Neural cell (in vitro differentiated cells): Measurements from ENCODE around the gene ADARB2. TPM values are rescaled to one million over a fixed set of nuclear protein-coding genes. Genes with fewer than 3 reads are reported as not detected.

Experiments
- H2AFZ ChIP-seq: fragments of 200-600, 300-800 bp; sonication (generic), shearing (Covaris generic); 2 replicates; pipeline ENCODE4 v1.6.0; 2014; ENCODE audit warnings: low read depth, mild to moderate bottlenecking, antibody characterized with exemption, low read length, moderate library complexity
- H3F3A ChIP-seq: fragments of 200-600 bp; shearing (Covaris generic); 2 replicates; pipeline ENCODE4 v1.6.1; 2016; ENCODE audit warnings: mild to moderate bottlenecking, moderate library complexity, mixed read lengths, antibody characterized with exemption, low read length; ENCODE audit not compliant: insufficient read depth, poor library complexity, severe bottlenecking
- H3K27ac ChIP-seq: fragments of 200-600, 300-800 bp; sonication (generic), shearing (Covaris generic); 2 replicates; pipeline ENCODE4 v1.5.1; 2014; ENCODE audit warnings: mild to moderate bottlenecking, low read length, moderate library complexity
- H3K27me3 ChIP-seq: fragments of 300-800, 200-600 bp; sonication (generic), shearing (Covaris generic); 2 replicates; pipeline ENCODE4 v1.6.0; 2014; ENCODE audit warnings: mild to moderate bottlenecking, low read depth, low read length, moderate library complexity; ENCODE audit not compliant: insufficient read depth
- H3K36me3 ChIP-seq: fragments of 300-800, 200-600 bp; sonication (generic), shearing (Covaris generic); 2 replicates; pipeline ENCODE4 v1.5.1; 2014; ENCODE audit warnings: mild to moderate bottlenecking, antibody characterized with exemption, low read length, moderate library complexity; ENCODE audit not compliant: insufficient read depth
- H3K4me2 ChIP-seq: fragments of 300-800, 200-600 bp; sonication (generic), shearing (Covaris generic); 2 replicates; pipeline ENCODE4 v1.6.0; 2014; ENCODE audit warnings: mild to moderate bottlenecking, low read length
- H3K4me3 ChIP-seq: fragments of 300-800, 200-600 bp; sonication (generic), shearing (Covaris generic); 2 replicates; pipeline ENCODE4 v1.5.1; 2014; ENCODE audit warnings: mild to moderate bottlenecking, low read length, moderate library complexity
- H3K79me2 ChIP-seq: fragments of 200-600 bp; shearing (Covaris generic); replicated peaks from 2 replicates; pipeline ENCODE4 v1.6.0; 2014; ENCODE audit warnings: mild to moderate bottlenecking, low read length, moderate library complexity; ENCODE audit not compliant: insufficient read depth
- H3K9ac ChIP-seq: fragments of 300-800, 200-600 bp; sonication (generic), shearing (Covaris generic); 2 replicates; pipeline ENCODE4 v1.6.1; 2016; ENCODE audit warnings: mild to moderate bottlenecking, low read length, mixed read lengths
- H3K9me2 ChIP-seq: fragments of 200-600 bp; shearing (Covaris generic); 2 replicates; pipeline ENCODE4 v1.6.1; 2016; ENCODE audit warnings: mild to moderate bottlenecking, low read length, mixed read lengths; ENCODE audit not compliant: insufficient read depth
- H3K9me3 ChIP-seq: fragments of 200-600, 300-800 bp; sonication (generic), shearing (Covaris generic); 2 replicates; pipeline ENCODE4 v1.6.1; 2016; ENCODE audit warnings: mild to moderate bottlenecking, mixed run types, low read length, moderate library complexity, mixed read lengths
- H4K20me1 ChIP-seq: fragments of 200-600 bp; shearing (Covaris generic); 2 replicates; pipeline ENCODE4 v1.6.1; 2016; ENCODE audit warnings: mild to moderate bottlenecking, mixed run types; ENCODE audit not compliant: insufficient read depth
- EP300 ChIP-seq: fragments of 450-650 bp; conservative IDR thresholded peaks from 2 replicates; pipeline ENCODE4 v1.6.1; 2014; ENCODE audit warnings: antibody characterized with exemption, mild to moderate bottlenecking, moderate library complexity; ENCODE audit not compliant: poor library complexity, severe bottlenecking
- EZH2 ChIP-seq: fragments of 200-600, 300-800 bp; shearing (Covaris generic), sonication (generic); IDR thresholded peaks from 2 replicates; pipeline ENCODE4 v1.6.1; 2014; ENCODE audit warnings: antibody characterized with exemption, low read length, borderline replicate concordance, mild to moderate bottlenecking; ENCODE audit not compliant: insufficient read depth, poor library complexity, severe bottlenecking
- MXI1 ChIP-seq: fragments of 450-650 bp; conservative IDR thresholded peaks from 2 replicates; pipeline ENCODE4 v1.6.1; 2014; ENCODE audit warnings: antibody characterized with exemption, mild to moderate bottlenecking; ENCODE audit not compliant: poor library complexity, severe bottlenecking
- POLR2AphosphoS5 ChIP-seq: IDR thresholded peaks from 2 replicates; pipeline ENCODE4 v1.6.1; 2012
- RAD21 ChIP-seq: fragments of 450-650 bp; conservative IDR thresholded peaks from 2 replicates; pipeline ENCODE4 v1.6.1; 2014; ENCODE audit warnings: antibody characterized with exemption, mild to moderate bottlenecking, moderate library complexity
- SMC3 ChIP-seq: fragments of 450-650 bp; conservative IDR thresholded peaks from 2 replicates; pipeline ENCODE4 v1.6.1; 2014; ENCODE audit warnings: antibody characterized with exemption, mild to moderate bottlenecking, moderate library complexity; ENCODE audit not compliant: poor library complexity
- TAF1 ChIP-seq: IDR thresholded peaks from 2 replicates; pipeline ENCODE4 v1.6.1; 2012; ENCODE audit warnings: low read depth
- polyA plus RNA-seq: library from polyadenylated mRNA; depleted of rRNA; stranded (reverse); fragments of >200 nt; gene quantifications from 2 replicates; pipeline ENCODE4 v1.2.3, GENCODE V29; 2014
- TF ChIP-seq, protein P1 (sequence below): fragments of 450-650 bp; IDR thresholded peaks from 2 replicates; pipeline ENCODE4 v1.5.1; 2014; ENCODE audit warnings: antibody characterized with exemption, mild to moderate bottlenecking, moderate library complexity; ENCODE audit not compliant: poor library complexity, severe bottlenecking
- TF ChIP-seq, protein P2 (sequence below): IDR thresholded peaks from 2 replicates; pipeline ENCODE4 v1.6.1; 2012; ENCODE audit warnings: borderline replicate concordance

ADARB2 gene
- polyA plus RNA-seq, 1 donor from 2014 or later, result 3.6 TPM

DNA sequence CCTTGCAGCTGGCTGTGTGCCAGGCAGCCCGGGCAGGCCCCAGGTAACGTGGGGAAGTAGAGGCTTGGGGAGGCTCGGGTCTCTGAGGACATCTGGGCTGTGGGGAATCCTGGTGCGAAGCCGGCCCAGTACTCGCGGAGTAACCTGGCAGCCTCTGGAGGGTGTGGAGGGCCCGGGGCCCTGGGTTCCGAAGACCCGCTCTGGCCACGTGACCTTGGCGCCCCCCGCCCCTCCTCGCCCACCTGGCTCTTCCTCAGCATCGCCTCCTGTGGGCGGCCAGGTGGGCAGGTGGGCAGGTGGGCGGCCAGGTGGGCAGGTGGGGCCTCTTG is 538.0 kb downstream of the ADARB2 start:
- no peak overlapping the region for H3K9ac ChIP-seq
- H3K9me2 ChIP-seq, result no peaks in the 10 kb centered on the region
- no peaks in the 10 kb centered on the region for H3K27me3 ChIP-seq
- no peak overlapping the region for H3K27ac ChIP-seq
- H3K4me3 ChIP-seq, result no peak overlapping the region
- no peak overlapping the region for H2AFZ ChIP-seq
- TF ChIP-seq MXI1 (no peak), RAD21 (no peak), EZH2 (no peak), SMC3 (no peak), TAF1 (no peak), POLR2AphosphoS5 (no peak), EP300 (no peak)
- TF ChIP-seq, protein P1, sequence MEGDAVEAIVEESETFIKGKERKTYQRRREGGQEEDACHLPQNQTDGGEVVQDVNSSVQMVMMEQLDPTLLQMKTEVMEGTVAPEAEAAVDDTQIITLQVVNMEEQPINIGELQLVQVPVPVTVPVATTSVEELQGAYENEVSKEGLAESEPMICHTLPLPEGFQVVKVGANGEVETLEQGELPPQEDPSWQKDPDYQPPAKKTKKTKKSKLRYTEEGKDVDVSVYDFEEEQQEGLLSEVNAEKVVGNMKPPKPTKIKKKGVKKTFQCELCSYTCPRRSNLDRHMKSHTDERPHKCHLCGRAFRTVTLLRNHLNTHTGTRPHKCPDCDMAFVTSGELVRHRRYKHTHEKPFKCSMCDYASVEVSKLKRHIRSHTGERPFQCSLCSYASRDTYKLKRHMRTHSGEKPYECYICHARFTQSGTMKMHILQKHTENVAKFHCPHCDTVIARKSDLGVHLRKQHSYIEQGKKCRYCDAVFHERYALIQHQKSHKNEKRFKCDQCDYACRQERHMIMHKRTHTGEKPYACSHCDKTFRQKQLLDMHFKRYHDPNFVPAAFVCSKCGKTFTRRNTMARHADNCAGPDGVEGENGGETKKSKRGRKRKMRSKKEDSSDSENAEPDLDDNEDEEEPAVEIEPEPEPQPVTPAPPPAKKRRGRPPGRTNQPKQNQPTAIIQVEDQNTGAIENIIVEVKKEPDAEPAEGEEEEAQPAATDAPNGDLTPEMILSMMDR, result no peak
- TF ChIP-seq, protein P2, sequence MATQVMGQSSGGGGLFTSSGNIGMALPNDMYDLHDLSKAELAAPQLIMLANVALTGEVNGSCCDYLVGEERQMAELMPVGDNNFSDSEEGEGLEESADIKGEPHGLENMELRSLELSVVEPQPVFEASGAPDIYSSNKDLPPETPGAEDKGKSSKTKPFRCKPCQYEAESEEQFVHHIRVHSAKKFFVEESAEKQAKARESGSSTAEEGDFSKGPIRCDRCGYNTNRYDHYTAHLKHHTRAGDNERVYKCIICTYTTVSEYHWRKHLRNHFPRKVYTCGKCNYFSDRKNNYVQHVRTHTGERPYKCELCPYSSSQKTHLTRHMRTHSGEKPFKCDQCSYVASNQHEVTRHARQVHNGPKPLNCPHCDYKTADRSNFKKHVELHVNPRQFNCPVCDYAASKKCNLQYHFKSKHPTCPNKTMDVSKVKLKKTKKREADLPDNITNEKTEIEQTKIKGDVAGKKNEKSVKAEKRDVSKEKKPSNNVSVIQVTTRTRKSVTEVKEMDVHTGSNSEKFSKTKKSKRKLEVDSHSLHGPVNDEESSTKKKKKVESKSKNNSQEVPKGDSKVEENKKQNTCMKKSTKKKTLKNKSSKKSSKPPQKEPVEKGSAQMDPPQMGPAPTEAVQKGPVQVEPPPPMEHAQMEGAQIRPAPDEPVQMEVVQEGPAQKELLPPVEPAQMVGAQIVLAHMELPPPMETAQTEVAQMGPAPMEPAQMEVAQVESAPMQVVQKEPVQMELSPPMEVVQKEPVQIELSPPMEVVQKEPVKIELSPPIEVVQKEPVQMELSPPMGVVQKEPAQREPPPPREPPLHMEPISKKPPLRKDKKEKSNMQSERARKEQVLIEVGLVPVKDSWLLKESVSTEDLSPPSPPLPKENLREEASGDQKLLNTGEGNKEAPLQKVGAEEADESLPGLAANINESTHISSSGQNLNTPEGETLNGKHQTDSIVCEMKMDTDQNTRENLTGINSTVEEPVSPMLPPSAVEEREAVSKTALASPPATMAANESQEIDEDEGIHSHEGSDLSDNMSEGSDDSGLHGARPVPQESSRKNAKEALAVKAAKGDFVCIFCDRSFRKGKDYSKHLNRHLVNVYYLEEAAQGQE, result no peak
- no peaks in the 10 kb centered on the region for H3F3A ChIP-seq
- no peaks in the 10 kb centered on the region for H3K36me3 ChIP-seq
- no peaks in the 10 kb centered on the region for H3K9me3 ChIP-seq
- H3K4me2 ChIP-seq, result no peak overlapping the region
- no peaks in the 10 kb centered on the region for H3K79me2 ChIP-seq
- H4K20me1 ChIP-seq, result no peaks in the 10 kb centered on the region

DNA sequence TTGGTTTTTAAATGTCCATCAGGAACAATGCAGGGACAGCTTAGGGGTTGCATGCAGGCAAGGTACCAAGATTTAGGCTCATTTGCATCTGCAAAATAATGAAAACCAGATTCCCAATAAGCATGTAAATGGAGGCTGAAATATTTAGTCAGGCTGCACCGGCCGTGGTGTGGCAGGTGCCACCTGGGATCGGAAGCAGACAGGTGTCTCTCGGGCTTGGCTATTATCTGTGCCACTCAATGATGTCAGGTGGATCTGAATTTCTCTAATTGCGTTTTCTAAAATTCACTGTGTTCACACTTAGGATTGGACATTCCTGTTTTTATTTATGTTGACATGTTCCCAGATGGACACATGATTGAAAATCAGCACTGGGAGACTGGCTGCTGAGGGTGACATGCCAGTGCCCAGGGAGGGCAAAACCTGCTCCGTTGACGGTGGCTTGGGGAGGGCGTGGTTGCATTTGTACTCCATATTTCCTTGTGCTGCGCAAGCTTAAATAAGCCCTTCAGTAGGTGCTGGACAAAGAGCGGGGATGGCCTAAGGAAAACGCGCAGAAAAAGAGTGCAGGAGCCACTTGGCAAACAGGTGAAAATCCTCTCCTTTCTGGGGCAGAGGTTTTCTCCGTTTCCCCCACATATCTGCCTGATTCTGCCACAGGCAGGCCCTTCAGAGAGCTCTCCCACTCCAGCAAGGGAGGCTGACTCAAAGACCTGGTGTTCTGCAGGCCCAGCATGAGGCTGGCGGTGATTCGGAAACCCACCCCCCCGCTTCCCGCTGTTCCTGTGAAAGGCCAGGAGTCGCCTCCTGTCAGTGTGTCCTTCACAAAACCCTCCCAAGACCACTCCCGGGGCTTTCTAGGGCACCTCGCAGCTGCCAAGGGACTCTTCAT is 538.6 kb downstream of the ADARB2 start:
- no peak overlapping the region for H3K9ac ChIP-seq
- H4K20me1 ChIP-seq, result no peaks in the 10 kb centered on the region
- no peaks in the 10 kb centered on the region for H3K27me3 ChIP-seq
- H3K4me3 ChIP-seq, result no peak overlapping the region
- H3K79me2 ChIP-seq, result no peaks in the 10 kb centered on the region
- no peak overlapping the region for H2AFZ ChIP-seq
- H3K9me2 ChIP-seq, result no peaks in the 10 kb centered on the region
- H3K4me2 ChIP-seq, result no peak overlapping the region
- no peaks in the 10 kb centered on the region for H3K9me3 ChIP-seq
- H3K27ac ChIP-seq, result no peak overlapping the region
- TF ChIP-seq SMC3 (no peak), TAF1 (no peak), MXI1 (no peak)
- TF ChIP-seq, protein P2, result no peak
- H3K36me3 ChIP-seq, result no peaks in the 10 kb centered on the region
- no peaks in the 10 kb centered on the region for H3F3A ChIP-seq
